HepG2 (cell line): ENCODE results near the gene NFKBIZ. TPM values are rescaled to one million over a fixed set of nuclear protein-coding genes. Genes with fewer than 3 reads are reported as not detected.

Experiments
- ATAC-seq: fragments of 200-7000 bp; cut with Tn5 transposase; 3 replicates; pipeline ENCODE4 v1.9.1; 2020; ENCODE audit warnings: mild to moderate bottlenecking, moderate library complexity
- Bru-seq: library from RNA; stranded (reverse); fragments of 400-500 nt; gene quantifications from one replicate; lab custom pipeline; 2021; lab: Mats Ljungman, UMichigan
- BruChase-seq, 2 experiments: library from RNA; stranded (reverse); fragments of 400-500 nt; gene quantifications; one replicate each; lab custom pipeline; 2021; lab: Mats Ljungman, UMichigan
- BruUV-seq: library from RNA; stranded (reverse); fragments of 400-500 nt; replicated peaks from 2 replicates; lab custom pipeline; 2021; lab: Mats Ljungman, UMichigan
- CTCF ChIA-PET: fragments of 300-600 bp; formaldehyde crosslinking; extraction: SDS; loops from one replicate; lab custom pipeline; 2021; ENCODE audit warnings: low total read pairs, inconsistent platforms, low intra/inter-chr PET ratio; lab: Yijun Ruan, JAX
- POLR2A ChIA-PET: fragments of 350-600 bp; sonication (Branson Sonifier 250); formaldehyde crosslinking; loops from one replicate; lab custom pipeline; 2020; ENCODE audit warnings: antibody characterized with exemption, inconsistent platforms; lab: Yijun Ruan, JAX
- DNase-seq: peaks from one replicate; pipeline ENCODE4 v3.0.0-alpha.2; 2015; ENCODE audit warnings: low spot score
- FAIRE-seq: peaks from 3 replicates; lab custom pipeline; 2011; peaks lifted over from hg19 to GRCh38; lab: Jason Lieb, UNC
- H2AFZ ChIP-seq: one replicate; pipeline ENCODE4 v1.6.1; 2011; ENCODE audit warnings: low read length, inconsistent platforms
- H3K27ac ChIP-seq: fragments of 300-600 bp; 3 replicates; pipeline ENCODE4 v1.8.0; 2011; ENCODE audit warnings: mixed run types, mild to moderate bottlenecking, mixed read lengths, low read length, inconsistent platforms; ENCODE audit not compliant: insufficient read depth; ENCODE audit errors: extremely low read length
- H3K27me3 ChIP-seq, 2 experiments: fragments of 200-600 bp in 1 of 2; 2 replicates in 1 of 2; 3 replicates in 1 of 2; pipeline versions ENCODE4 v1.6.0 to v1.8.0; 2011; ENCODE audit warnings: low read length in 2 of 2, mild to moderate bottlenecking in 2 of 2, moderate library complexity in 2 of 2, inconsistent platforms in 1 of 2; ENCODE audit not compliant: insufficient read depth in 2 of 2, control insufficient read depth in 1 of 2
- H3K36me3 ChIP-seq, 2 experiments: fragments of 200-600 bp in 1 of 2; replicated peaks in 1 of 2; 2 replicates in 1 of 2; 3 replicates in 1 of 2; pipeline versions ENCODE4 v1.5.1 to v1.8.0; 2011; ENCODE audit warnings: low read length in 2 of 2, inconsistent platforms in 1 of 2; ENCODE audit not compliant: insufficient read depth in 2 of 2, control insufficient read depth in 1 of 2
- H3K4me1 ChIP-seq: 2 replicates; pipeline ENCODE4 v1.5.1; 2012; ENCODE audit warnings: low read length, inconsistent platforms; ENCODE audit not compliant: insufficient read depth
- H3K4me2 ChIP-seq: 2 replicates; pipeline ENCODE4 v1.6.0; 2011; ENCODE audit warnings: low read depth, low read length, inconsistent platforms
- H3K4me3 ChIP-seq, 3 experiments: fragments of 200-600 bp in 1 of 3; sonication (generic), shearing (Covaris generic) in 1 of 3; replicated peaks in 1 of 3; 2 replicates each; pipeline ENCODE4 v1.5.1; 2011 to 2016; ENCODE audit warnings: low read length in 3 of 3, inconsistent platforms in 2 of 3, low read depth in 2 of 3, mild to moderate bottlenecking in 2 of 3, control low read depth in 1 of 3, mixed read lengths in 1 of 3; ENCODE audit not compliant: insufficient read depth in 1 of 3
- H3K79me2 ChIP-seq: one replicate; pipeline ENCODE4 v1.6.1; 2011; ENCODE audit warnings: low read length, inconsistent platforms; ENCODE audit not compliant: insufficient read depth
- H3K9ac ChIP-seq: 2 replicates; pipeline ENCODE4 v1.6.0; 2011; ENCODE audit warnings: mild to moderate bottlenecking, low read depth, low read length, inconsistent platforms; ENCODE audit not compliant: insufficient read depth
- H3K9me3 ChIP-seq: 2 replicates; pipeline ENCODE4 v1.5.1; 2012; ENCODE audit warnings: mild to moderate bottlenecking, low read length
- H4K20me1 ChIP-seq: 2 replicates; pipeline ENCODE4 v1.6.0; 2011; ENCODE audit warnings: inconsistent platforms, mild to moderate bottlenecking, low read length, moderate library complexity; ENCODE audit not compliant: insufficient read depth
- BRD4 ChIP-seq: sonication (generic); formaldehyde crosslinking; IDR thresholded peaks from 2 replicates; pipeline ENCODE4 v1.4.0; 2020; ENCODE audit warnings: missing genetic modification reagents
- CREM ChIP-seq, 2 experiments: sonication (generic) in 1 of 2; formaldehyde crosslinking in 1 of 2; IDR thresholded peaks; 2 replicates each; pipeline versions ENCODE4 v1.4.0 to v1.6.1; 2016 to 2020; ENCODE audit warnings: antibody characterized with exemption in 1 of 2, mild to moderate bottlenecking in 1 of 2, missing genetic modification reagents in 1 of 2
- HNF4G ChIP-seq, 2 experiments: sonication (generic) in 1 of 2; formaldehyde crosslinking in 1 of 2; IDR thresholded peaks; 2 replicates each; pipeline versions ENCODE4 v1.4.0 to v1.6.1; 2011 to 2020; ENCODE audit warnings: borderline replicate concordance in 2 of 2, low read depth in 2 of 2, mild to moderate bottlenecking in 2 of 2, low read length in 1 of 2, missing genetic modification reagents in 1 of 2, moderate library complexity in 1 of 2
- KDM6A ChIP-seq: IDR thresholded peaks from 2 replicates; pipeline ENCODE4 v1.6.1; 2016; ENCODE audit warnings: low read depth
- PRMT3 ChIP-seq: sonication (generic); formaldehyde crosslinking; IDR thresholded peaks from 2 replicates; pipeline ENCODE4 v1.8.1; 2022; ENCODE audit warnings: low read depth, mild to moderate bottlenecking, moderate library complexity, missing genetic modification reagents, borderline replicate concordance
- WGBS: methylation state at CpG from one replicate; pipeline ENCODE4 v1.1.6; 2017; ENCODE audit warnings: low lambda C conversion rate; 5-methylcytosine and 5-hydroxymethylcytosine counted together
- in situ Hi-C: cut with HindIII; loops from 2 replicates; pipeline ENCODE4 v1.10.0; 2017; ENCODE audit warnings: low pct_unique_long_range_greater_than_20kb; ENCODE audit not compliant: extremely low pct_ligation_motif_present
- intact Hi-C: fragments of 100-400 bp; cut with micrococcal nuclease; formaldehyde crosslinking; loops from one replicate; pipeline ENCODE4 v1.10.0; 2022; ENCODE audit not compliant: unreplicated experiment
- long read RNA-seq, 2 experiments: library from RNA in 1 of 2; library from polyadenylated mRNA in 1 of 2; stranded (forward) in 1 of 2; unstranded in 1 of 2; transcript quantifications; one replicate each; pipeline ENCODE4 v2.0.0, GENCODE V29; 2019 to 2022
- polyA minus RNA-seq, 3 experiments: library from RNA; depleted of rRNA, polyadenylated mRNA; stranded (reverse); fragments of >200 nt; gene quantifications; 2 replicates each; pipeline ENCODE4 v1.2.3, GENCODE V29; 2011; ENCODE audit warnings: low replicate concordance in 1 of 3
- polyA plus RNA-seq, 8 experiments: library from polyadenylated mRNA; depleted of rRNA in 3 of 8; stranded (reverse) in 7 of 8; unstranded in 1 of 8; fragments of >200 nt; fragmentation: Illumina TruSeq in 4 of 8; extraction: Trizol in 4 of 8; gene quantifications; 2 replicates each; pipeline versions ENCODE4 v1.2.1 to v1.2.3, GENCODE V29; 2011 to 2016; ENCODE audit warnings: low read depth in 4 of 8, missing spikeins in 1 of 8, mixed read lengths in 1 of 8; ENCODE audit not compliant: insufficient read depth in 1 of 8
- total RNA-seq, 5 experiments: library from RNA; depleted of rRNA; stranded (reverse); fragments of >200 nt; fragmentation: Illumina TruSeq; extraction: Trizol; gene quantifications; 2 replicates each; pipeline ENCODE4 v1.2.3, GENCODE V29; 2016; ENCODE audit warnings: low read depth in 1 of 5
- TF ChIP-seq, protein P1 (sequence below): sonication (generic); formaldehyde crosslinking; IDR thresholded peaks from 2 replicates; pipeline ENCODE4 v1.4.0; 2020; ENCODE audit warnings: missing genetic modification reagents
- TF ChIP-seq, protein P2 (sequence below): IDR thresholded peaks from 2 replicates; pipeline ENCODE4 v1.6.1; 2016; ENCODE audit warnings: missing genetic modification reagents, missing compliant biosample characterization

NFKBIZ gene, protein sequence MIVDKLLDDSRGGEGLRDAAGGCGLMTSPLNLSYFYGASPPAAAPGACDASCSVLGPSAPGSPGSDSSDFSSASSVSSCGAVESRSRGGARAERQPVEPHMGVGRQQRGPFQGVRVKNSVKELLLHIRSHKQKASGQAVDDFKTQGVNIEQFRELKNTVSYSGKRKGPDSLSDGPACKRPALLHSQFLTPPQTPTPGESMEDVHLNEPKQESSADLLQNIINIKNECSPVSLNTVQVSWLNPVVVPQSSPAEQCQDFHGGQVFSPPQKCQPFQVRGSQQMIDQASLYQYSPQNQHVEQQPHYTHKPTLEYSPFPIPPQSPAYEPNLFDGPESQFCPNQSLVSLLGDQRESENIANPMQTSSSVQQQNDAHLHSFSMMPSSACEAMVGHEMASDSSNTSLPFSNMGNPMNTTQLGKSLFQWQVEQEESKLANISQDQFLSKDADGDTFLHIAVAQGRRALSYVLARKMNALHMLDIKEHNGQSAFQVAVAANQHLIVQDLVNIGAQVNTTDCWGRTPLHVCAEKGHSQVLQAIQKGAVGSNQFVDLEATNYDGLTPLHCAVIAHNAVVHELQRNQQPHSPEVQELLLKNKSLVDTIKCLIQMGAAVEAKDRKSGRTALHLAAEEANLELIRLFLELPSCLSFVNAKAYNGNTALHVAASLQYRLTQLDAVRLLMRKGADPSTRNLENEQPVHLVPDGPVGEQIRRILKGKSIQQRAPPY
- total RNA-seq (2016; rRNA removed; fragmentation: Illumina TruSeq; extraction: Trizol) (5.5 and 25.9 TPM in 2 replicates), polyA plus RNA-seq (2011; rRNA removed) (60.6 and 64.4 TPM in 2 replicates), polyA minus RNA-seq (2011; rRNA and poly(A)+ RNA removed; ENCODE audit: low replicate concordance) (12.8 and 49.4 TPM in 2 replicates), Bru-seq, nascent RNA (percentile 97 among the genes with signal in this experiment), BruChase-seq, experiment 1, labeled RNA remaining after a 6-hour chase (percentile 91 among the genes with signal in this experiment), BruChase-seq, experiment 2, labeled RNA remaining after a 2-hour chase (percentile 94 among the genes with signal in this experiment)
- 2.7 and 3.1 TPM in 2 replicates for total RNA-seq (2016; cell fraction: cytosol; rRNA removed; fragmentation: Illumina TruSeq; extraction: Trizol; ENCODE audit: low read depth)
- total RNA-seq (2016; cell fraction: insoluble cytoplasmic fraction; rRNA removed; fragmentation: Illumina TruSeq; extraction: Trizol), result 5.7 and 27.3 TPM in 2 replicates
- 4.4 and 4.9 TPM in 2 replicates for total RNA-seq (2016; cell fraction: membrane; rRNA removed; fragmentation: Illumina TruSeq; extraction: Trizol)
- total RNA-seq (2016; cell fraction: nucleus; rRNA removed; fragmentation: Illumina TruSeq; extraction: Trizol), result 68.6 TPM in 2 replicates
- 15.1 and 18.0 TPM in 2 replicates for polyA plus RNA-seq (2011; cell fraction: cytosol; rRNA removed)
- polyA plus RNA-seq (2011; cell fraction: nucleus; rRNA removed), result 119 and 131 TPM in 2 replicates
- 6.7 and 12.3 TPM in 2 replicates for polyA plus RNA-seq (2012)
- polyA plus RNA-seq (2016; cell fraction: cytosol; fragmentation: Illumina TruSeq; extraction: Trizol; ENCODE audit: low read depth), result 1.2 and 1.6 TPM in 2 replicates
- 3.7 and 4.3 TPM in 2 replicates for polyA plus RNA-seq (2016; cell fraction: insoluble cytoplasmic fraction; fragmentation: Illumina TruSeq; extraction: Trizol; ENCODE audit: low read depth)
- 1.9 and 2.3 TPM in 2 replicates for polyA plus RNA-seq (2016; cell fraction: membrane; fragmentation: Illumina TruSeq; extraction: Trizol; ENCODE audit: low read depth)
- polyA plus RNA-seq (2016; cell fraction: nucleus; fragmentation: Illumina TruSeq; extraction: Trizol; ENCODE audit: insufficient read depth, low read depth), result 93.3 and 117 TPM in 2 replicates
- 11.4 and 16.5 TPM in 2 replicates for polyA minus RNA-seq (2011; cell fraction: cytosol; rRNA and poly(A)+ RNA removed)
- 170 and 306 TPM in 2 replicates for polyA minus RNA-seq (2011; cell fraction: nucleus; rRNA and poly(A)+ RNA removed)
- long read RNA-seq, experiment 1, partial matches to known transcripts, result 0 of 3 reads
- long read RNA-seq, experiment 1, other reads (novel, unspliced or antisense), result 1 of 3 reads
- long read RNA-seq, experiment 2, partial matches to known transcripts, result 1 of 4 reads
- long read RNA-seq, experiment 2, other reads (novel, unspliced or antisense), result 3 of 4 reads

DNA sequence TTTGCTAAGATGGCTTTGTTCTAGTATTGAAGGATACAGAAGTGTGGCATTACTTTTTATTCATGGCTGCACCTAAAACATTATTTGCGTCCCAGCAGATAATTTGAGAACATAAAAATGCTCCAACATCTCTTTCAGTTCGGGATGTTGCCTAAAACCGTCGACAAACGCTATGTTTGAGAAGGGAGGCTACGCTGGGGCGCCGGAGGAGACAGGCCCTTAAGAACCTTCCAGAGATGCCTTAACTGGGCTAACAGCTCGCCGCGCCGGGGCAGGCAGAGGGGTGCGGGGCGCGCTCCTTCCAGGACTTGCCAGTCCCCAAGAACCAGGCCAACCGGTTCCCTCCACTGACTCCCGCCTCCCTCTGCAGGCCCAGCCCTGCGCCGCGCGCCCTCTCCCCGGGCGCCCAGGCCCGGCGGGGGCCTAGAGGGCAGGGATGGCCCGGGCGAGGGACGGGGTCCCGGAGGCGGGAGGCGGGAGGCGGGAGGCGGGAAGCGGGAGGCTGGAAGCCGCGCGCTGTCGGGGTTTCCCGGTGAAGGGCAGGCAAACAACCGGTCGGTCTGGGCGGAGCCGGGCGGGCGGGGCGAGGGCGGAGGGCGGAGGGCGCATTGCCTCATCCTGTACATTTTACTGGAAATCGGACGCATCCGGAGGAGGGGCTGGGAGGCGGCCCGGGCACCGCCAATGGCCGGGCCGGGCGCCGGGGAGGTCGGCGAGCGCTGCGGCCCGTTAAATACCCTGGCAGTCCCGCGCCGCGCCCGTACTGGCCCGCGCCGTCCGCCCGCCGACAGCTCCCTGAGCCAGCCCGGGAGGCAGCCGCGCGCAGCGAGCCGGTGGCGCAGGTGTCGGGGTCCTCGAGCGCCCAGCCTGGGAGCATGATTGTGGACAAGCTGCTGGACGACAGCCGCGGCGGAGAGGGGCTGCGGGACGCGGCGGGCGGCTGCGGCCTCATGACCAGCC, at the start of gene NFKBIZ:
Gene NFKBIZ (plus strand): TSS at position 761 of the 960 bp plus-strand sequence. CDS start 115 bp downstream, at position 876.
- no peaks in the 10 kb centered on the region; a peak in 1 of 5 replicates for H3K27me3 ChIP-seq
- FAIRE-seq (no peak), DNase-seq (peak; percentile 85), ATAC-seq (peak; percentile 90)
- no peak within 1 kb of the TSS for H2AFZ ChIP-seq
- H3K4me2 ChIP-seq, result peak within 1 kb of the TSS; percentile 98
- in situ Hi-C loops, result no loop called here
- peak within 1 kb of the TSS; percentile 87 to 96 (median 95) for H3K4me3 ChIP-seq
- no peaks in the 10 kb centered on the region for H3K9me3 ChIP-seq
- peaks cover 14 to 21% of the 10 kb centered on the region in 2 experiments for H3K36me3 ChIP-seq
- WGBS, result 2% methylated on average over 10 of the region's 95 CpGs
- intact Hi-C loops, result loop anchor here (1.0 to 5.0 kb wide), 3 partner anchors 21 to 172 kb away; partner anchors contain the start of gene ZBTB11
- peak within 1 kb of the TSS; percentile 95 for H3K9ac ChIP-seq
- peak within 1 kb of the TSS; percentile 98 for H3K27ac ChIP-seq
- peaks cover 29% of the 10 kb centered on the region for H3K79me2 ChIP-seq
- TSS peak; percentile 86 for BruUV-seq
- peaks cover 53% of the 10 kb centered on the region for H3K4me1 ChIP-seq
- CTCF ChIA-PET, result no interaction called here
- peaks cover 42% of the 10 kb centered on the region for H4K20me1 ChIP-seq
- POLR2A ChIA-PET, result interaction anchor here (0.9 to 3.3 kb wide), 19 partner anchors 10 to 172 kb away, joined by 3 to 32 read pairs (median 6); partner anchors contain the start of genes CEP97, NXPE3 and ZBTB11
- no peak for TF ChIP-seq HNF4G (IDR thresholded peaks at IDR 0.05; ENCODE audit: borderline replicate concordance, low read depth, low read length)
- no peak for TF ChIP-seq HNF4G (CRISPR knock-in tag; IDR thresholded peaks at IDR 0.05; ENCODE audit: borderline replicate concordance, low read depth)
- TF ChIP-seq PRMT3, result peak; percentile 87; the same call in 1 of the 2 replicates
- 0 out of 2 replicates have a peak, but pooled peaks have one; percentile 32 for TF ChIP-seq CREM (IDR thresholded peaks at IDR 0.05)
- TF ChIP-seq CREM (CRISPR knock-in tag; IDR thresholded peaks at IDR 0.05), result no peak
- TF ChIP-seq KDM6A (CRISPR knock-in tag), result no peak
- TF ChIP-seq, protein P1, sequence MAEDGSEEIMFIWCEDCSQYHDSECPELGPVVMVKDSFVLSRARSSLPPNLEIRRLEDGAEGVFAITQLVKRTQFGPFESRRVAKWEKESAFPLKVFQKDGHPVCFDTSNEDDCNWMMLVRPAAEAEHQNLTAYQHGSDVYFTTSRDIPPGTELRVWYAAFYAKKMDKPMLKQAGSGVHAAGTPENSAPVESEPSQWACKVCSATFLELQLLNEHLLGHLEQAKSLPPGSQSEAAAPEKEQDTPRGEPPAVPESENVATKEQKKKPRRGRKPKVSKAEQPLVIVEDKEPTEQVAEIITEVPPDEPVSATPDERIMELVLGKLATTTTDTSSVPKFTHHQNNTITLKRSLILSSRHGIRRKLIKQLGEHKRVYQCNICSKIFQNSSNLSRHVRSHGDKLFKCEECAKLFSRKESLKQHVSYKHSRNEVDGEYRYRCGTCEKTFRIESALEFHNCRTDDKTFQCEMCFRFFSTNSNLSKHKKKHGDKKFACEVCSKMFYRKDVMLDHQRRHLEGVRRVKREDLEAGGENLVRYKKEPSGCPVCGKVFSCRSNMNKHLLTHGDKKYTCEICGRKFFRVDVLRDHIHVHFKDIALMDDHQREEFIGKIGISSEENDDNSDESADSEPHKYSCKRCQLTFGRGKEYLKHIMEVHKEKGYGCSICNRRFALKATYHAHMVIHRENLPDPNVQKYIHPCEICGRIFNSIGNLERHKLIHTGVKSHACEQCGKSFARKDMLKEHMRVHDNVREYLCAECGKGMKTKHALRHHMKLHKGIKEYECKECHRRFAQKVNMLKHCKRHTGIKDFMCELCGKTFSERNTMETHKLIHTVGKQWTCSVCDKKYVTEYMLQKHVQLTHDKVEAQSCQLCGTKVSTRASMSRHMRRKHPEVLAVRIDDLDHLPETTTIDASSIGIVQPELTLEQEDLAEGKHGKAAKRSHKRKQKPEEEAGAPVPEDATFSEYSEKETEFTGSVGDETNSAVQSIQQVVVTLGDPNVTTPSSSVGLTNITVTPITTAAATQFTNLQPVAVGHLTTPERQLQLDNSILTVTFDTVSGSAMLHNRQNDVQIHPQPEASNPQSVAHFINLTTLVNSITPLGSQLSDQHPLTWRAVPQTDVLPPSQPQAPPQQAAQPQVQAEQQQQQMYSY (CRISPR knock-in tag), result peak; percentile 38; the same call in 1 of the 2 replicates
- TF ChIP-seq BRD4, result peak; percentile 69; the same call in 1 of the 2 replicates
- TF ChIP-seq, protein P2, sequence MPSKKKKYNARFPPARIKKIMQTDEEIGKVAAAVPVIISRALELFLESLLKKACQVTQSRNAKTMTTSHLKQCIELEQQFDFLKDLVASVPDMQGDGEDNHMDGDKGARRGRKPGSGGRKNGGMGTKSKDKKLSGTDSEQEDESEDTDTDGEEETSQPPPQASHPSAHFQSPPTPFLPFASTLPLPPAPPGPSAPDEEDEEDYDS, result peak; percentile 96
